ENCODE data around the gene ABAT.

ABAT gene

GRCh38 chr16:8826278-8826879 is 152.0 kb downstream of the ABAT start:
- no peak for DNase-seq

- no peak for DNase-seq
Measured at GRCh38 chr16:8828541-8829165, 154.2 kb downstream of the ABAT start.

- no peak for DNase-seq
Measured at GRCh38 chr16:8831450-8831849, 157.0 kb downstream of the ABAT start.

GRCh38 chr16:8831871-8832716 is 157.7 kb downstream of the ABAT start:
- no peak for DNase-seq

GRCh38 chr16:8832717-8833105 is 158.3 kb downstream of the ABAT start:
- no peak for DNase-seq
